HS-27A (cell line): Measurements from ENCODE around the gene FAM200C.

Source experiments
- DNase-seq: peaks from one replicate; pipeline ENCODE4 v3.0.0-alpha.2; 2012; ENCODE audit warnings: low read depth, missing footprints

The FAM200C gene

DNA sequence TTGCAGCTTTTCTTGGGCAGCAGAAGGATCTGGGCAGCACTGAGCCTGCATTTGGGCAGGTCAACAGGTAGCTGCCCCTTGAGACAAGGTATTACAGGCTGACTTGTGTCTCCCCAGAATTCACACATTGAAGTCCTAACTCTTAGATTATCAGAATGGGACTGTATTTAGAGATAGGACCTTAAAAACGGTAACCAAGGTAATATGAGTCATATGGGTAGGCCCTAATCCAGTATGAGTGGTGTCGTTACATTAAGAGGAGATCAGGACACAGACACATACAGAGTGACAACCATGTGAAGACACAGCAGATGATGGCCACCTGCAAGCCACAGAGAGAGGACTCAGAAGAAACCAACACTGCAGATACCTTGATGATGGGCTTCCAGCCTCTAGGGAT, 32.6 kb downstream of the FAM200C start:
- DNase-seq: no peak

DNA sequence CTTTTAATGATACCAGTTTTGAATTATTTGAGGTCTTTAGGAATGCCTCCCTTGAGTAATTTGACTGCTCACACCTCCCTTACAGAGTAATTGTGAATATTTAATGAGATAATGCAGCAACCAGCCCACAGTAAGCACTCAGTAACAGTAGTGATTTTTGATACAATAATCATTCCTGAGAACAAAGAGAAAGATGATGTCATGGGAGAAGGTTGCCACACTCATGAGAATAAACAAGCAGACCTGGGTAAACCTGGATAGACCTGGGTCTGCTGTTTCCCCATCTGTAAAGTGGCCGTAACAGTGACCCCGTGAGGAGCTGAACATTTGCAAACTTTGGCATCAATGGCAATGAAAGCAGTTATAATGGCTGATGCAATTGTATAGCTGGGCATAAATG, 33.6 kb downstream of the FAM200C start:
- no peak for DNase-seq

DNA sequence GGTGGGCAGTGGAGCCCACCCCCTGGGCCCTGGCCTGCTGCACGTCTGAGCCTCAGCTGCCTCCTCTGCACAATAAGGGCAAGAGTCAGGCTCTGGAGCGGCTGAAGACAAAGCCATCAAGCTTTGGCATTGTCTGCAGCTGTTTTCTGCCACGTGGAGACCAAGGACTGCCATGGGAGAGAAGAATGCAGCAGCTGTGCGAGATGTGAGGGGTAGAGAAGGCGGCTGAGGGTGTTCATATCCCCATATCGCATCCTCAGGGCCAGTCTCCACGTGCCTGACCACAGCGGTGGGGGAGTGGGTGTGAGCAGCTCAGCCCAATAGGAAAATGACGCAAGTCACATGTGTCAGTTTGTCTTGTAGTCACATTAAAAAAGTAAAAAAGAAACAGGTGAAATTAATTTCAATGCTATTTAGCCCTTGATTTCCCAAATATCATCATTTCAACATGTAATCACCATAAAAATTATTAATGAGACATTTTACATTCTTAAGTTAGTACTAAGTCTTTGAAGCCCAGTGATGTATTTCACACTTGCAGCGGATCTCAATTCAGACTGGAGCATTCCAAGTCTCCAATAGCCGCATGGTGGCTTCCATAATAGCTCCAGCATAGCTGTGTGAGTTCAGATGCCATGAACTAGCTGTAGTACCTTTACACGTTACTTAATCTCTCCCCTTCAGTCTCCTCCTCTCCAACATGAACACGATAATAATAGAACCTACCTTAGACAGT, 36.0 kb downstream of the FAM200C start:
- DNase-seq: no peak

DNA sequence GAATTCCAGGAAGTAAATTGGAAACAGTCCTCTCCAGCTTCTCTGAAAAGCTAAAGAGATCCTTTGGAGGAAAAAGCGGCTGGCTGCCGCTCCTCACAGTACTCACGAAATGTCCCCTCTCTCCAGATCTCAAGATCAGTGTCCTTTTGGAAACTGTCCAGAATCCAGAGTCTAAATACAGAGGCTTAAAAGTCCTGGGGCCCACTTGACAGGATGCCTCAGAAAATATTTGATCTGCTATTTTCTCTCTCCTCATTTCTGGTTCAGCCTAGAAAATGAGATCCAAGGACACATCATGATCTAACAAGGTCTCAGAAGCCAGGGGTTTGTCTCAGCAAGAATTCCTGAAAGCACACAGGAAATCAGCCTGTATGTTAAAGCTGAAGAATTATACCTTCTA, 36.6 kb downstream of the FAM200C start:
- no peak for DNase-seq

DNA sequence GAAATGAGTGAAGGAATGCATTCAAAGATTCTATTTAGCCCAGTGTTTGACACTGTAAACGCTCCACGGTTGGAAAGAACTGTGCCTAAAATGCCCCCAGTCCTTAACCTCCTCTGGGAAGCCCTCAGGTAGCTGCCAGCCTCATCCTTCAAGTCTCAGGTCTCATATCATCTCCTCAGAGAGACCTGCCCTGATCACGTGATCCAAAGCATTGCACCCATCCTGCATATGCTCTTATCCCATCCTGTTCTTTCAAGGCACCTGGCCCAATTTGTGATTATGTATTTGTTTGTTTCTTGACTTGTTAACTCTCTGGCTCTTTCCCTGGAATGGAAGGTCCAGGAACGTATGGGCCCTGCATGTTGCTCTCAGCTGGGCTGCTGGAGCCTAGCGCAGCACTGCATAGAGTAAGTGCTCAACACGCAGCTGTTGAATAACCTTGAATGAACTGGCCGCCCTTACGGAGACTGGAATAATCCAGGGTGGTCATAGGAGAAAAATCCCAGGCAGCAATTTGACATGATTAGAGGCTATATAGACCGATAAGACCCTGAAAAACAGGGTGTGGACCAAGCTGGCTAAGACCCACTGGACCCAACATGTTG, 38.1 kb downstream of the FAM200C start:
- DNase-seq: no peak

DNA sequence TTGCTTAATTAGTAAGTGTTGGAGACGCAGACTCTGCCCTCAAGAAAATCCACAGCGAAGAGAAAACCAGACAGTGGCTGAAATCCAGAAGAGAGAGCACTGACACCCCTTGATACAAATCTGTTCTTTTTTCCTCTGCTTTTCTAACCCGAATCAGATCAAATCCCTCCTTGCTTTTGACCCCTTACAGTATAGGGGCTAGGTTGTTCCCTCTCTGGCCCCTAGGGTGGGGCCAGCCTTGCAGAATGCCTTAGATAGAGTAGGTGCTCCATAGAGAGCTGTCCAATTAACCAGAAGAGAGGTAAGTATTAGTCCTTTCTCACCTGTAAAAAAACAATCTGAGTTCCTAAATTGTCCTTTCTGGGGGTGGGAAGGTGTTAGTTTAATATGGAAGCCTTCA, 39.5 kb downstream of the FAM200C start:
- no peak for DNase-seq

DNA sequence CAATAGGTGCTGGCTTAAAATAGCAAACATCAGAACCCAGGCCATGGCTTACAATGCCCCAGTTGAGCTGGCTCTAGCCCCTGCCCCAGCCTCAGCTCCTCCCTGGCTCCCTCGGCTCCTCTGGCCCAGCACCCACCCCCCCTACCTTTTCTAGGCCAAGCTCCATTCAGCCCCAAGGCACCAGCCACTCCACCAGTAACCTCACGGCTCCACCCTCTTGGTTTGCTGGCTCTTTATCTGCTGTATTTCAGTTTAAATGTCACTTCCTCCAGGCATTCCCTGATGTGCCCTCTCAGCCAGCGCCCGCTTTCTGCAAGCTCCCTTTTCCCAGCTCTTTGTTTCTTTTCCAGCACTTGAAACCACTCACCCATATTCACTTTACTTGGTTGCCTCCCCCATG, 40.0 kb downstream of the FAM200C start:
- DNase-seq: no peak

DNA sequence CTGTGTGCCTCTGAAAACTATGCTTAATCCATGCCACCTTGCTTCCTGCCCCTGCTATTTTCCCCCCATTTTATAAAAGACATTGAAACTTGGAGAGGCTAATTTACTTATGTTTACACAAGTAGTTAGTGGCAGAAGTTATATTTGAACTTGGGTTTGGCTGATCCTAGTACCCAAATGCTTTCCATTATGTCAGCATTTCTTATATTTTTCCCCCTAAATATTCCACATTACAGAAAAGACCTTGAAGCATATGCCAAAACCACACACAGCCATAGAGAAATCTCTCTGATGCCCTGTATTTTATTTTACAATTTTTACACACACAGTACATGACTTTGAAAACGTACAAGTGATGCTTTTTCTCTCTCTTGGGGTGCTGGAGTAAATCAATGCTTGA, 40.6 kb downstream of the FAM200C start:
- DNase-seq: no peak

DNA sequence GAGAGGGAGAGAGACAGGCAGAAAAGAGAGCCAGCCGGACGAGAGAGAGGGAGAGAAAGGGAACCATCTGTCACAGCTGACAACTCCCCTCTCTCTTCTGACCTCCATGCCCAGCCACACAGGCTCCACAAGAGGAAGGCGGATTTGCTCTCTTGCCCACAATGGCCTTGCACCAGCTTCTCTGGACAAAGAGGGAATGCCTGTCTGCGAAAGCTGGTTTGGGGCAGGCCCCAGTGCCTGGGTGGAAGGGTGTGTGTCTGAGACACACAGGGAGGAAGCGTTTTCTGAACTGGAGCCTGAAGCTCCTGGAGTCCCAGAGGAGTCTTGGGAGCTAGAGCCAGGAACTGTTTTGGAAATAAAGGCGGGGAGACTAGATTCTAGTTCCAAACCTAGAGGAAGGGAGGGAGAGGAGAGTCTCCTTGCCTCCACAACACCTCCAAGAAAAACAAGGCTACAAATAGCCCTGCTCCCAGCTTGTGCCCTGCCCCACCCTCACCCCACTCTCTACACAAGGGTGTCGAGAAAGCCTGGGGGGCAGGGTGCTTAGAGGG, 41.9 kb downstream of the FAM200C start:
- no peak for DNase-seq

DNA sequence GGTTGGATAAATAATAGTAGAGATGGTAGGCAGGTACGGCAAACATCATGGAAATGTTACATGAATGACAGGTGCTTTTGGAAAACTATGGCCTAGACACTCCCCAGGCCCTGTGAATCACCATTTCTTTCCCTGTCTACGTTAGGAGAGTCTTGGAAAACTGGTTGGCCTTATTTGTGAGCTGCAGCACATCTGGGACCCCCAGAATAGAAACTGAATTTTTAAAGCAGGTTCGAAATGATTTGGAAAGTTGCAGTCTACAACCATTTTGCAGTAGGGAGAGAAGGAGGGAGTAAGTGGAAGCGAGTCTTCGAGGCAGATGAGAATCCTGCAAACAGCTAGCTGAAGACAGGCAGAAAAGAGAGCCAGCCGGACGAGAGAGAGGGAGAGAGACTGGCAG, 42.5 kb downstream of the FAM200C start:
- DNase-seq: no peak

DNA sequence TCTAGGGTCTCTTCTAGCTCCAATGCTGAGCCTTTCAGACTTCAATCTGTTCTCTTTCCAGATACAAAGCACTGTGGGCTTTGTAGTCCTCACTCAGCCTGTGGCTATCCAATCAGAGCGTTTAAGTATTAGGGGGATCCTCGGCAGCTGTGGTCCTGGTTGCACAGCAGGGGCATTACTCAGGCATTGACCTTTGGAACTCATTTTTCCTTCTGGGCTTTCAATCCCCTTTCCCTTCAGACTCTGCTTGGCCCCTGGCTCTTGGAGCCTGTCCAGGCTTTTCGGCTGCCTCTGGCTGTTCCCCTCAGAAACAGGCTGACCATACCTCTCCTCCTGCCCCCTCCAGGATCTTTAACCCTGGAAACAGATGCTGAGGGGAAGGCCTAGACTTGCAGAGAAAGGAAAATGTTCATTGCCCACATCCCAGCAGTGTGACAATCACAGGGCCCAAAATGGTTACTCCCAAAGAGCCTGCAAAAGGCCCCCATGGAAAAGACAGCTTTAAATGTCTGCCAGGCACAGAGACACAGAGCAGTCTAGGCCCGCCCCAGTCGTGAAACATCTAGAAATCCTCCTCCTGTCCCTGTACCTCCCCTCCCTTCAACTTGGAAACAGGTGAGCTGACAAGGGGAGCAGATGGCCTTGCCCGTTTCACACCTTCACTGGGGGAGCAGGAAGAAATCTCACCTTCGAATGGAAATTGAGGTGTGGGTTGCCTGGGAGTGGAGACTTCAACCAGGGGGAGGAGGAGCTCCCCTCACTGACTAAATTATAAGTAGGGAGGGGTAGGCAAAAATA, 43.1 kb downstream of the FAM200C start:
- no peak for DNase-seq

DNA sequence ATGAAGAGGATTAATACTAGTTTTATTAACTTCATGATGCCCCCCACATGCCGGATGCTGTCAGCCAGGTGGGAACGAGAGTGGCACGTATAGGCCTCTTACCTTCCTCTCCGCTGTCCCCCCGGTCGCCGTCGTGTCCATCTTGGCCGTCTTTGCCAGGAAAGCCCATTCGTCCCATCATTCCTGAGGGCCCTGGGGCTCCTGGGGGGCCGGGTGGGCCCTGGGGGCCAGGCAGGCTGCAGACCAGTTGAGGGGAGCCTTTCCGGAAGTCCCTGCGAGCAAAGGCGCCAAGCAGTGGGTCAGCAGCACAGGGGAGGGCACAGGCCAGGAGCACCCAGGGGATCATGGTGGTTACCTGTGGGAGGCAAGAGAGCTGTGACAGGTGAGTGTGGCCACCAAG, 45.2 kb downstream of the FAM200C start:
- DNase-seq: no peak

DNA sequence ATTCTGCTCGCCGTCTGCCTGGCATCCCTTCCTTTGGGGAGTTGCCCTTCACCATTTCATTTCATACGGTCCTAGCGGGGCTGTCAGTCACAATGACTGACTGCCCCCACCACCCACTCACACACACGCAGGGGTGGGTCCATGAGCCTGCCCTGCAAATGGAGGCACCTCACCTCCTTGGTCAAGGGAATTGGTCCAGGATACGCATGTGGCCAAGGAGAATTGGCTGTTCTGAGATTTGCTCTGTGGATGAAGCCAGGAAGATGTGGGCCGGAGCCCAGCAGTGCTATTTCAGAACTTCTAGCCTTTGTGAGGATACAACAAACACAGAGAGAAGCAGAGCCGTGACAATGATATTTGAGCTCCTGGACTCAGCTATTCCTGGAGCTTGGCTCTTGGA, 46.5 kb downstream of the FAM200C start:
- no peak for DNase-seq

DNA sequence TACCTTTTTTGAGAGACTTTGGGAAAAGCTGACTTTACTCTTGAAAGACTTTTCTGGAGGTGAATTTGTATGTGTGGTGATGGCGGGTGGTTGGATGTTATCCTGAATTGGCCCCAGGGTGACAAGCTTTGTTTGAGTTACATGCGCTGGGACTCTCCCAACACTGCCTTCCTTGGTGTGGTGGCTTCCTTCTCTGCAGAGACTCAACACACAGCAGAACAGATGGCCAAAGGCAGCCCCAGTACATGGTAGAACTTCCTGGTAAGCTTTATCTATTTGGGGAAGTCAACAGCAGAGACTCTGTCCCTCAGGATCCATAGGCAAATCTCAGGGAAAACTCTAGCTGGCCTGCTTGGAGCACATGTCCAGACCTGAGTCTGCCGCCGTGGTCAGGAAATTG, 47.5 kb downstream of the FAM200C start:
- no peak for DNase-seq

DNA sequence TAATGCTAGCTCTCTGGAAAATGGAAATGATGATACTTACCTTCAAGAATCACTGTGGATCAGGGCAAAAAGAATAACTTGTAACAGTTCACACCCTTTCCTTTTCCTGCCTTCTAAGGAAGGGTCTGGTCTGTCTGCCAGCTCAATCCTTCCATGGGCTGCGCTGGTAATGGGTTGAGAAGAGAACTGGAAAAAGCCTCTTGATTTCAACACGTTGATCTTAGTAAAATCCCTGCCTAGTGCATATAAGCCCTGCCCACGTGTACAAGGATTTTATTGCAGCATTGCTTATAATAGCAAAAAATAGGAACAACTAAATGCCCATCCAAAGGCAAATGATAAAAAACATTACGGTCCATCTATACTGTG, 49.9 kb downstream of the FAM200C start:
- no peak for DNase-seq

DNA sequence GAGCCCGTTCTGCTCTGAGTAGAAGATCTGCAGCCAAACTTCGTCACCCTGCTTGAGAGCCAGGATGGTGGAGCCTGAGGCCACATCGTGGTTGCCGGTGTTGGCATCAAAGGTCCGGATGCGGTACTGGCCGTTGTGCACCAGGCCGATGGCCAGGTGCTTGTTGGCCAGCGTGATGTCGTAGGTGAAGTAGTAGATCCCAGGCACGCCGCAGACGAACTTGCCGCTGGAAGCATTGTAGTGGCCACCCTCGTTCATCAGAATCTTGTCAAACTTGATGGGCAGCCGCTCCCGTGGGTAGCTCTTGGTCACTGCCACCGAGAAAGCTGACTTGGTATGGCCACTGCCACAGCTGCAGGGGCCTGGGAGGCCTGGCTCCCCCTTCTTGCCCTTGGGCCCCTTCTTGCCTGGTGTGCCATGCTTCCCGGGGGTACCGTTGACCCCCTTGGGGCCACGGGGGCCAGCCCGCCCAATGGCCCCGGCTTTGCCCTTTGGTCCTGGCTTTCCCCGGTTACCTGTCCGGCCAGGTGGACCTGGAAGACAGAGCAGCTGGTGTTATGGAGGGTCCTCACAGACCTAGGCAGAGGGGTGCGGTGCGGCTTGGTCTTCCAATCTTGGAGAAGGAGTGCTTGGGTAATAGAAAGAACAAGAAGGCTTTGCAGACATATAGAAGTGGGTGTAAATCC, 50.5 kb downstream of the FAM200C start:
- no peak for DNase-seq

DNA sequence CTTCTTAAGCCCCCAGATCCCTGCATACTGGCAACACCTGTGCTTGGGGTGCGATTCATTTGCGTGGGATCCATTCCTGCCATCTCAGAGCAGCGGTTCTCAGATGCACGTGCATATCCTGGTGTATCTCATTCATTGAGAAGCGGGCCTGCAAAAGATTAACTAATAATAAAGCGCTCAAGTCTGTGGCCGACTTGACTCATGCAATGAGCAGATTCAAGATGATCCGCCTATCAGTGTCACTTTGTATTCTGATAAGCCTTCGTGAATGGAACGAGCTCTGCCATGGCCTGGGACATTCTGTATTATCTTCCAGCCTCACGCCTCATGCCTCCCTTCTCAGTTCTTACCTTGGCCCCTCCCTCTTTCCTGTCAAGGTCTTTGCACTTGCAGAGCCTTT, 51.8 kb downstream of the FAM200C start:
- no peak for DNase-seq

DNA sequence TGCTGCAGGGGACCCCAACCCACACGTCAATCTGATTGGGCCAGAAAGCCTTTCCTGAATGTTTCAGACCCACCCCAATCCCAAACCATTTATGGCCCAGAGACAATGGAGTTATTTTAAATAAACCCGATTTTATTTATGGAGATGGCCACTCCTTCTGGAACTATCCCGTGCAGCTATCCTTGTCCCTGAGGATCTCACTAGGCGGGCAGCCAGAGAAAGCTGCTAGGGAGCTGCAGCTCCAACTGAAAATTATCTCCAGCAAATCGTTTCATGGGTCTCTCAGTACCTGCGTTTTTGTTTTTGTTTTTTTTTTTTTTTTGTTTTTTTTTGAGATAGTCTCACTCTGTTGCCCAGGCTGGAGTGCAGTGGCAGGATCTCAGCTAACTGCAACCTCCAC, 52.4 kb downstream of the FAM200C start:
- DNase-seq: no peak
